Lung (tissue), 12 donors: Measurements from ENCODE around the gene OR13C5. TPM values are rescaled to one million over a fixed set of nuclear protein-coding genes. Genes with fewer than 3 reads are reported as not detected.

ENCODE experiments used
- ATAC-seq: fragments of 200-7000 bp; cut with Tn5 transposase; one replicate; pipeline ENCODE4 v1.9.1; 2020; ENCODE audit warnings: moderate number of reproducible peaks; ENCODE audit not compliant: insufficient read depth, low FRiP score
- DNase-seq, 3 donors: peaks; one replicate each; pipeline ENCODE4 v3.0.0-alpha.2; 2013 to 2017
- H3K27ac ChIP-seq, 2 donors: one replicate each; pipeline ENCODE4 v1.5.1; 2013; ENCODE audit warnings: mild to moderate bottlenecking in 2 of 2, moderate library complexity in 2 of 2, control low read depth in 1 of 2, inconsistent platforms in 1 of 2, low read depth in 1 of 2, low read length in 1 of 2
- H3K27me3 ChIP-seq, 3 donors: one replicate each; pipeline ENCODE4 v1.5.1; 2013; ENCODE audit warnings: low read length in 2 of 3; ENCODE audit not compliant: control insufficient read depth in 3 of 3, insufficient read depth in 3 of 3
- H3K36me3 ChIP-seq, 4 donors: one replicate each; pipeline ENCODE4 v1.5.1; 2013; ENCODE audit warnings: low read length in 4 of 4, mild to moderate bottlenecking in 1 of 4, moderate library complexity in 1 of 4; ENCODE audit not compliant: control insufficient read depth in 4 of 4, insufficient read depth in 4 of 4
- H3K4me1 ChIP-seq, 5 donors: one replicate each; pipeline ENCODE4 v1.5.1; 2013; ENCODE audit warnings: low read length in 5 of 5, mild to moderate bottlenecking in 2 of 5, moderate library complexity in 1 of 5; ENCODE audit not compliant: control insufficient read depth in 5 of 5, insufficient read depth in 5 of 5
- H3K4me3 ChIP-seq: one replicate; pipeline ENCODE4 v1.5.1; 2013; ENCODE audit warnings: mild to moderate bottlenecking, control low read depth, moderate library complexity
- H3K9ac ChIP-seq, 2 donors: one replicate each; pipeline ENCODE4 v1.5.1; 2013; ENCODE audit warnings: low read length in 2 of 2, control low read depth in 1 of 2; ENCODE audit not compliant: insufficient read depth in 1 of 2
- H3K9me3 ChIP-seq, 4 donors: one replicate each; pipeline ENCODE4 v1.5.1; 2013; ENCODE audit warnings: low read length in 3 of 4, mild to moderate bottlenecking in 1 of 4, moderate library complexity in 1 of 4; ENCODE audit not compliant: control insufficient read depth in 4 of 4, insufficient read depth in 3 of 4
- CTCF ChIP-seq: IDR thresholded peaks from 2 replicates; pipeline ENCODE4 v1.5.1; 2012; ENCODE audit warnings: mild to moderate bottlenecking; ENCODE audit errors: control extremely low read depth, extremely low read depth
- WGBS, 2 donors: extraction: QIAGEN DNeasy Blood & Tissue Kit; methylation state at CpG; one replicate each; pipeline ENCODE4 v1.1.7; 2013; 5-methylcytosine and 5-hydroxymethylcytosine counted together
- polyA plus RNA-seq, 2 donors: library from polyadenylated mRNA; stranded (reverse); fragments of 200-250 nt; gene quantifications; one replicate each; pipeline ENCODE4 v1.2.1, GENCODE V29; 2013
- total RNA-seq, 2 donors: library from RNA; depleted of rRNA in 1 of 2; stranded (reverse); fragments of >200 nt in 1 of 2; gene quantifications; one replicate each; pipeline ENCODE4 v1.2.1, GENCODE V29; 2014 to 2021
- donor health status: control.
- donor health status: control.
- donor health status: Bipolar disorder and iron deficiency.
- donor health status: healthy.
- donor health status: DM: yes; HTN: yes; CAD: no.

Gene OR13C5
- total and polyA plus RNA-seq, 4 donors, result not detected

GRCh38 chr9:104556830-104557634 lies 42.2 kb downstream of the OR13C5 start:
- no peak for TF ChIP-seq CTCF
- H3K9me3 ChIP-seq, result peaks cover 0 to 5% (median 0%) of the 10 kb centered on the region in 4 donors
- H3K36me3 ChIP-seq, result no peaks in the 10 kb centered on the region
- no peak for DNase-seq
- no peaks in the 10 kb centered on the region for H3K4me1 ChIP-seq
- no peak overlapping the region for H3K27ac ChIP-seq
- H3K9ac ChIP-seq, result no peak overlapping the region
- no peak for ATAC-seq
- 84 to 91% methylated on average over 8 of the region's 8 CpGs for WGBS, 2 donors
- no peak overlapping the region for H3K4me3 ChIP-seq
- no peaks in the 10 kb centered on the region for H3K27me3 ChIP-seq

DNA sequence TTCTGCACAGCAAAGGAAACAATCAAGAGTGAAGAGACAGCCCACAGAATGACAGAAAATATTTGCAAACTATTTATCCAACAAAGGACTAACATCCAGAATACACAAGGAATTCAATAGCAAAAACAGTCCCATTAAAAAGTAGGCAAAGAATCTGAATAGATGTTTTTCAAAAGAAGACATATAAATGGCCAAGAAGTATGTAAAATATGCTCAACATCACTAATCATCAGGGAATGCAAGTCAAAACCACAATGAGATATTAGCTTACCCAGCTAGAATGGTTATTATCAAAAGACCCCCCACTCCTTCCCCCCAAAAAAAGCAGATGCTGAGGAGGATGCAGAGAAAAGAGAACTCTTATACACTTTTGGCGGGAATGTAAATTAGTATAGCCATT lies 43.7 kb downstream of the OR13C5 start:
- peaks cover 0 to 5% (median 0%) of the 10 kb centered on the region in 4 donors for H3K9me3 ChIP-seq
- H3K36me3 ChIP-seq, result no peaks in the 10 kb centered on the region
- H3K4me3 ChIP-seq, result no peak overlapping the region
- TF ChIP-seq CTCF, result no peak
- H3K27ac ChIP-seq, result no peak overlapping the region
- no peak for ATAC-seq
- H3K4me1 ChIP-seq, result no peaks in the 10 kb centered on the region
- H3K27me3 ChIP-seq, result no peaks in the 10 kb centered on the region
- H3K9ac ChIP-seq, result no peak overlapping the region
- 95 to 98% methylated on average over 1 of the region's 1 CpG for WGBS, 2 donors
- DNase-seq, result no peak

DNA sequence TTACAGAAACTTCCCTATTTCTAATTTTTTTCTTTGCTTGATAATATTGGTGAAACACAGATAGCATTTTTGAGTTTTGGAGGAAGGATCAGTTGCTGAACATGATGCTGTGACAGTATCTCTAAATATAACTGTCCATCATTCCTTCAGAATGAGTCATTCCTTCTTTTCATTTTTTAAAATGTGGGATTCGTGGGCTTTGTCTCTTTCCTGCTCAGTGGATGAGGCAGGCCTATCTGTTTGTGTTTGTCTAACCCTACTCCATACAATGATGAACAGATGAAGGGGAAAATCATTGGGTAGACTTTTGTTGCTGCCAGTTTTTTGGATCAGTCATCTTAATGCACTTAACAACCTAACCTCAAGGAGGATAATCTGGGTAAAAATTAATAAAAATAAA lies 46.0 kb downstream of the OR13C5 start:
- DNase-seq, result no peak
- no peaks in the 10 kb centered on the region for H3K36me3 ChIP-seq
- no peak overlapping the region for H3K9ac ChIP-seq
- 38 to 51% methylated on average over 1 of the region's 1 CpG for WGBS, 2 donors
- no peaks in the 10 kb centered on the region for H3K4me1 ChIP-seq
- no peak overlapping the region for H3K4me3 ChIP-seq
- no peak for TF ChIP-seq CTCF
- no peak overlapping the region for H3K27ac ChIP-seq
- no peaks in the 10 kb centered on the region for H3K27me3 ChIP-seq
- no peak for ATAC-seq
- H3K9me3 ChIP-seq, result peaks cover 0 to 5% (median 0%) of the 10 kb centered on the region in 4 donors

Other genes starting within 250 kb of the OR13C5 start
- not detected for gene OR13F1, start 95.2 kb downstream of the OR13C5 start, total RNA-seq
- not detected for gene OR13F1, start 95.2 kb downstream of the OR13C5 start, polyA plus RNA-seq
- gene OR13C4, start 72.2 kb downstream of the OR13C5 start, total RNA-seq, result not detected
- not detected for gene OR13C4, start 72.2 kb downstream of the OR13C5 start, polyA plus RNA-seq
- gene OR13C3, start 62.6 kb downstream of the OR13C5 start, total RNA-seq, result not detected
- not detected for gene OR13C3, start 62.6 kb downstream of the OR13C5 start, polyA plus RNA-seq
- not detected for gene OR13C8, start 30.2 kb downstream of the OR13C5 start, total RNA-seq
- gene OR13C8, start 30.2 kb downstream of the OR13C5 start, polyA plus RNA-seq, result not detected
- gene OR13C2, start 6.2 kb upstream of the OR13C5 start, total RNA-seq, result not detected
- not detected for gene OR13C2, start 6.2 kb upstream of the OR13C5 start, polyA plus RNA-seq
- gene OR13C9, start 18.8 kb upstream of the OR13C5 start, total RNA-seq, result not detected
- gene OR13C9, start 18.8 kb upstream of the OR13C5 start, polyA plus RNA-seq, result not detected
- gene OR13D1, start 95.1 kb upstream of the OR13C5 start, total RNA-seq, result not detected
- gene OR13D1, start 95.1 kb upstream of the OR13C5 start, polyA plus RNA-seq, result not detected
- 10 to 100 TPM; 20.1 to 49.5 TPM for gene NIPSNAP3A, start 148.3 kb upstream of the OR13C5 start, total RNA-seq
- 10 to 100 TPM; 18.9 to 23.6 TPM for gene NIPSNAP3A, start 148.3 kb upstream of the OR13C5 start, polyA plus RNA-seq
- gene NIPSNAP3B, start 164.7 kb upstream of the OR13C5 start, total RNA-seq, result 1 to 10 TPM; 1.5 to 4.3 TPM
- gene NIPSNAP3B, start 164.7 kb upstream of the OR13C5 start, polyA plus RNA-seq, result 1 to 10 TPM in 1 of 2 donors, under 1 TPM in 1; 0.85 to 1.5 TPM